Ramos (cell line): ENCODE data around the gene HOXA1.

Experiments used
- in situ Hi-C: fragments of 300-500 bp; cut with MboI; formaldehyde crosslinking; loops from one replicate; pipeline ENCODE4 v1.14.3; 2022; ENCODE audit warnings: low sequenced_read_pairs; ENCODE audit not compliant: unreplicated experiment

The HOXA1 gene

GRCh38 chr7:27118580-27118979, 22.8 kb upstream of the HOXA1 start:
- in situ Hi-C loops = no loop called here

GRCh38 chr7:27117887-27118491, 22.2 kb upstream of the HOXA1 start:
- in situ Hi-C loops = no loop called here

GRCh38 chr7:27116962-27117886, 21.4 kb upstream of the HOXA1 start:
- in situ Hi-C loops = no loop called here

GRCh38 chr7:27116031-27116961, 20.5 kb upstream of the HOXA1 start:
- in situ Hi-C loops = no loop called here

- in situ Hi-C loops = no loop called here
Observed at GRCh38 chr7:27115221-27116026, 19.6 kb upstream of the HOXA1 start.

DNA sequence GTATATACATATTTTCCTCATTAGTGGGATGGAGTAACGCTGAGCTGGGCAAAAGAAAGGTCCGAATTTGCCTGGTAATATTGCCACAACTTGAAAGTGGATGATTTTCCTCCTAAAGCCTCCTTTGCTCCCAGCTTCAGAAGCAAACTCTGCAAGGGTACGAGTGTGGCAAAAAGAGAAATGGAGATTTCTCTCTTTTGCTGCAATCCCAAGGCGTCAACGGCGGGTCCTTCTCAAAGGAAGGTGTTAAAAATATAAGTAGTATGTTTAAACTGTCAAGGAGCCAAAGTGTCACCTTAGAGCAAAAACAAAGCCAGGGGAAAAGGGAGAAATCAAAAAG, 19.1 kb upstream of the HOXA1 start:
- in situ Hi-C loops = no loop called here

GRCh38 chr7:27113991-27114769, 18.4 kb upstream of the HOXA1 start:
- in situ Hi-C loops = no loop called here

DNA sequence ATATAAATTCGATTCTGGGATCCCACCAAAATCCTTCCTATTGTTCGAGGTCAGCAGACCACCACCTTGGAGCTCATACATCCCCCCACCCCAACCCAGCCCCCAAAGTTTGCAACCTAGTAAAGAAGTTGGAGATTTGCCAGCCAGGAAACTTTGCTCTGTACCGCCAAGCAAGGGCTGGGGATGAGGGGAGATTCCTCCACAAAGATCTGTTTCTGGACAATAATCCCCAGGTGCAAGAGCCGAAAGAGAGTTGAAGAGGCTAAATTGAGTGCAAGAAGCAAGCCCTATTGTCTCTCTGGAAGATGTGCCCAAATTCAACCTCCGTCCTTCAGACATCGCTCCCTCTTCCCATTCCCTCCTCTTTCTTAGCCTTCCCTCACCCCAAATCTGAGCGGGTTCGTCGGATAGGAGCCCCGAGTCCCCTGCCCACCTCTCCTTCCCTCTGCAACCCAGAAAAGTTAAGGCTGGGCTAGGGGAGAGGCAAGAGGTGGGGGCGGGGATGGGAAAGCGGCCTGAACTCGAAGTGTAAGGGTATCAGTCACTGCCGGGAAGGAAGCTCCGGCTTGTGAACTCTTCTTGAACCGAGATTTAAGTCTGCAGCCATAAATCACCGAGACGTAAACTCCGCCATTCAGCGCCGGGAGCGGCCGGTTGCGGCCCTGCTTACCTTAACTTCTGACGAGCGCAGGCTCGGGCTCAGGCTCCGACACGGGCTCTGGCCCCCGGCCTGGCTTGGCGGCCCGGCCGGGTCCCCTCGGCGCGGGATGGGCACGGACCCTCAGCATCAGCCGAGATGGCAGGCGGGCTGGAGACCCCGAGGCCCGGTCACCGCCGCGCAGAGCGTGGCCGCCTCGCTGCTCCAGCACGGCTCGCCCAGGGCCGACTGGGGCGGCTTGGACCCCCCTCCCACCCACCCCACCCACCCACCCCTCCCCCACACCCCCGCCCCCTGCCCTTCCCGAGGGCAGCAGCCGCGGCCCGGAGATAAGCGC, 17.5 kb upstream of the HOXA1 start:
- in situ Hi-C loops = no loop called here

DNA sequence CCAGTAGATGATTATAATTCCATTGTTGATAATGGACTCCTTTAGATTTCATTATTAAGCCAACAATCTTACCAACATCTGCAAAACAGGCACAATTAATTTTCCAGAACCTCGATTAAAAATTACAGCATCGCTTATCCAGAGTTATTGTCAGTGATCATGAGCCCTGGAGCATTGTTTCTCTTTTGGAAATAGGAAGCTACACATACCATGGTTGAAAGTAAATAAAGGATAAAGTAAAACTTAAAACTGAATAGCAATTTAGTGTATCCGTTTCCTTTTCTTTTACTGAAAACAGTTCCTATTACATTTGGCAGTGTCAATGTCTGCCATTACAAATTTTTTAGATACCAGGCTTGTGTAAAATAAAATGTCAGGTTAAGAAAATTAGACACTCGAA, 16.6 kb upstream of the HOXA1 start:
- in situ Hi-C loops = no loop called here

- in situ Hi-C loops = no loop called here
Observed at GRCh38 chr7:27111751-27112277, 16.0 kb upstream of the HOXA1 start.

DNA sequence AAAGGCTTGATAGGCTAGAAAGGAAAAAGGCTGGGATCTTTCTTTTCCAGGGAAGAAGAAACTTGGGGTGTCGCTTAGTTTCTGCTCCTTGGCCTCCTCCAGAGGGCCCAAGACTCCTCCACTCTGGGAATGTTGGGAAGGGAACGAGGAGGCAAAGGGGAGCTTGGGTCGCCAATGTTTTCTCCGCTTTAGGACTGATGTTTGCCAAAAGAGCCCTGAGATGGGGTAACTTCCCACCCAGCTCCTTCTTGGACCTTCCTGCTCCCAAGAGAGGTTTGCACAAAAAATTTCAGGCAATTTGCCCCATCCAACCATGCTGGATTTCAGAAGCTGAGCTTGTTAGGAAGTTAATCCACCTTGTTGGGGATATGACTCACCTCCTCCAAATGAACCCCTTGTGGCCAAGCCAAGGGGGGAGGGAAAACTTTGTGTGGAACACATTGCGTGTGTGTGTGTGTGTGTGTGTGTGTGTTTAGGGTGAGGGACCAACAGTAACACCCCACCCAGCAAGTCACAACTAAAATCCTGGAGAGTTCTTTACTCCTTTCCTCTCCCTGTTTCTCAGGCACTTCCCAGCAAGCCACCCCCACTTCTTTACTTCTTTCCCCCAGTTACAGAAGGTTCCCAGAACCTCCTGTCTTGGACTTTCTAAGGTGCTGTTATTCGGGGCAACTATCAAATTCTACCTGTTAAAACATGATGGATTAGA, 15.4 kb upstream of the HOXA1 start:
- in situ Hi-C loops = no loop called here

DNA sequence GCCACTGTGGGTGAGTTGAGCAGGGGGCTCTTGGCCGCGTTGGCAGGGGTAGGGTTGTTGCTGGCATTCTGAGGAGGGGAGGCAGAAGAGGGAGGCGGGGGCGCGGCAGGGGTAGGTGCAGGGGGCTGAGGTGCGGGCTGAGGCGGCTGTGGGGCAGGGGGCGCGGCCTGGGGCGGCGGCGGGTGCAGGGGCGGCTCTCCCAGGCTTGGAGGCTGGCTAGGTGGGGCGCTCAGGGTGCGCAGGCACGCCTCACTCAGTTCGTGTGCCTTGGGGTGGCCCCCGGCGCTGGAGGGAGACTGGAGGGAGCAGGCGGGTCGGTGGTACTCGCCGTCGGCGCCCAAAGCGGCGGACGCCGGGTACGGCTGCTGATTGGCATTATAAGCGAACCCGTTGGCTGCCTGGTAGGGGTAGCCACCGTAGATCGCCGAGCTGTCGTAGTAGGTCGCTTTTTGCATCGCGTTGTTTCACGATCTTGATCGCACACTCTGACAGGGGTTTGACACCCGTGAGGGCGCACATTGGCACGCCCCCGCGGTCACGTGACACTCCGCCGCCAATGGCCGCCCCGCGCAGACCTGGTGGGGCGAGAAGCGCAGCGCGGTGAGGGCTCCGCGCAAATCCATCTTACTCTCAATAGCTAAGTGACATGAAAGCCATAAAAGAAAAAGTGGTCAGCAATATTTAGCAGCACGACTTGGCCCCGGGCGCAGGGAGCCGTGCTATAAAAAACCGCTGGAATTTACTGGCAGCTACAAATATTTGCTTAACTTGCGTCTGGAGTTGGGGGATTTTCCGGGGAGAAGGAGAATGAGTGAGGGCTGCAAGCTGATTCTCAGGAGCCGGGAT, 14.6 kb upstream of the HOXA1 start:
- in situ Hi-C loops = no loop called here

- in situ Hi-C loops = no loop called here
Observed at GRCh38 chr7:27109466-27110185, 13.8 kb upstream of the HOXA1 start.

GRCh38 chr7:27108390-27109127, 12.8 kb upstream of the HOXA1 start:
- in situ Hi-C loops = no loop called here
